DND-41 (cell line): ENCODE results near the gene FBXO15.

ENCODE experiments used
- CTCF ChIP-seq: IDR thresholded peaks from 2 replicates; pipeline ENCODE4 v1.5.1; 2012; ENCODE audit warnings: borderline replicate concordance, low read length, moderate library complexity, mild to moderate bottlenecking; ENCODE audit not compliant: poor library complexity, severe bottlenecking; ENCODE audit errors: extremely low read depth
- EZH2 ChIP-seq: IDR thresholded peaks from 3 replicates; pipeline ENCODE4 v1.6.1; 2012; ENCODE audit warnings: borderline replicate concordance, low read depth, mild to moderate bottlenecking, moderate library complexity, low read length, inconsistent platforms; ENCODE audit not compliant: severe bottlenecking

- TF ChIP-seq CTCF: no peak
- TF ChIP-seq EZH2: no peak
These were observed 73.5 kb downstream of the FBXO15 start for GRCh38 chr18:74073957-74074667.
